K562 (cell line): ENCODE data around the gene GPC2. TPM values are rescaled to one million over a fixed set of nuclear protein-coding genes. Genes with fewer than 3 reads are reported as not detected.

Source experiments
- ARHGAP35 ChIP-seq: fragments of 450-650 bp; IDR thresholded peaks from 2 replicates; pipeline ENCODE4 v1.6.1; 2018; ENCODE audit not compliant: partially characterized antibody
- CGGBP1 ChIP-seq: fragments of 250-450 bp; sonication (Bioruptor Pico); IDR thresholded peaks from 2 replicates; pipeline ENCODE4 v1.9.0; 2021; ENCODE audit warnings: mild to moderate bottlenecking
- FOSL1 ChIP-seq: fragments of 200-800 bp; sonication (Bioruptor generic); conservative IDR thresholded peaks from 2 replicates; pipeline ENCODE4 v1.6.1; 2016; ENCODE audit warnings: missing genetic modification characterization, missing compliant biosample characterization
- KAT7 ChIP-seq: sonication (generic); formaldehyde crosslinking; IDR thresholded peaks from 2 replicates; pipeline ENCODE4 v1.8.0; 2022; ENCODE audit warnings: missing genetic modification reagents, mild to moderate bottlenecking, borderline replicate concordance
- NFIX ChIP-seq: fragments of 250-450 bp; sonication (Bioruptor Pico); IDR thresholded peaks from 2 replicates; pipeline ENCODE4 v1.4.0; 2020; ENCODE audit warnings: low read depth, mild to moderate bottlenecking, moderate library complexity
- POLR2AphosphoS5 ChIP-seq: IDR thresholded peaks from 2 replicates; pipeline ENCODE4 v1.6.1; 2011; ENCODE audit warnings: mild to moderate bottlenecking, low read depth, low read length, moderate library complexity; ENCODE audit not compliant: control insufficient read depth, insufficient read depth
- PRPF4 ChIP-seq: fragments of 200-400 bp; formaldehyde crosslinking; IDR thresholded peaks from one replicate; pipeline ENCODE4 v1.6.1; 2017; ENCODE audit warnings: low read length, low read depth, mild to moderate bottlenecking; ENCODE audit not compliant: insufficient read depth, poor library complexity, severe bottlenecking
- RAD21 ChIP-seq, 2 experiments: fragments of 250-450 bp in 1 of 2; fragments of 450-650 bp in 1 of 2; sonication (Bioruptor Pico) in 1 of 2; formaldehyde crosslinking in 1 of 2; IDR thresholded peaks in 1 of 2; conservative IDR thresholded peaks in 1 of 2; 2 replicates each; pipeline versions ENCODE4 v1.4.0 to v1.8.0; 2020 to 2022; ENCODE audit warnings: mild to moderate bottlenecking in 2 of 2, moderate library complexity in 1 of 2
- SAFB ChIP-seq: fragments of 200-400 bp; formaldehyde crosslinking; IDR thresholded peaks from 2 replicates; pipeline ENCODE4 v1.6.1; 2017; ENCODE audit warnings: low read depth, low read length, borderline replicate concordance
- SNRNP70 ChIP-seq: fragments of 200-400 bp; formaldehyde crosslinking; optimal IDR thresholded peaks from 2 replicates; pipeline ENCODE3; 2017; ENCODE audit warnings: low read depth, low read length
- STAT6 ChIP-seq: sonication (generic); formaldehyde crosslinking; IDR thresholded peaks from 2 replicates; pipeline ENCODE4 v1.8.1; 2023; ENCODE audit warnings: mild to moderate bottlenecking, missing genetic modification reagents
- SUPT5H ChIP-seq: fragments of 450-650 bp; IDR thresholded peaks from 2 replicates; pipeline ENCODE4 v1.6.1; 2016
- TCF7L2 ChIP-seq: fragments of 150-350 bp; IDR thresholded peaks from 2 replicates; pipeline ENCODE4 v1.6.1; 2016; ENCODE audit warnings: low read depth, mild to moderate bottlenecking, low read length, moderate library complexity
- VEZF1 ChIP-seq: fragments of 200-800 bp; sonication (Bioruptor generic); IDR thresholded peaks from 2 replicates; pipeline ENCODE4 v1.6.1; 2017; ENCODE audit warnings: missing genetic modification characterization, missing compliant biosample characterization
- ZKSCAN8 ChIP-seq: fragments of 200-800 bp; sonication (Bioruptor generic); IDR thresholded peaks from 2 replicates; pipeline ENCODE4 v1.6.1; 2016; ENCODE audit warnings: missing genetic modification characterization, missing compliant biosample characterization
- ZNF431 ChIP-seq: sonication (generic); formaldehyde crosslinking; IDR thresholded peaks from 2 replicates; pipeline ENCODE4 v1.8.0; 2022; ENCODE audit warnings: mild to moderate bottlenecking, missing genetic modification reagents
- polyA plus RNA-seq, 8 experiments: library from polyadenylated mRNA; depleted of rRNA in 4 of 8; stranded (reverse) in 5 of 8; unstranded in 3 of 8; fragments of >200 nt; fragmentation: Nextera tagmentation in 2 of 8; fragmentation: Illumina TruSeq in 1 of 8; extraction: Ambion mirVana in 2 of 8; extraction: Trizol in 1 of 8; gene quantifications; 2 replicates each; pipeline versions ENCODE4 v1.2.1 to v1.2.3, GENCODE V29; 2011 to 2014; ENCODE audit warnings: inconsistent platforms in 1 of 8, missing spikeins in 1 of 8
- total RNA-seq, 7 experiments: library from RNA; depleted of rRNA in 6 of 7; stranded (reverse); fragments of >200 nt in 6 of 7; fragmentation: Illumina TruSeq in 2 of 7; extraction: Trizol in 2 of 7; gene quantifications; 2 replicates each; pipeline versions ENCODE4 v1.2.1 to v1.2.3, GENCODE V29; 2011 to 2021; ENCODE audit warnings: low replicate concordance in 1 of 7
- TF ChIP-seq, protein P1 (sequence below): fragments of 250-450 bp; sonication (Bioruptor Pico); IDR thresholded peaks from 2 replicates; pipeline ENCODE4 v1.5.0; 2021; ENCODE audit warnings: mild to moderate bottlenecking, borderline replicate concordance
- TF ChIP-seq, protein P2 (sequence below): fragments of 250-450 bp; sonication (Bioruptor Pico); IDR thresholded peaks from 2 replicates; pipeline ENCODE4 v1.8.0; 2022; ENCODE audit warnings: inconsistent platforms

Gene GPC2
- total and polyA plus RNA-seq, 9 of the 15 experiments (the other 6 are each of a cell fraction or from before 2014, with no cell fraction given) = 0.06 to 7.7 (median 1.4) TPM; not detected in 1

GRCh38 chr7:100126239-100126930 is 50.8 kb downstream of the GPC2 start (continued):
- TF ChIP-seq SNRNP70 (no peak), STAT6 (no peak; the same call in 1 of the 2 replicates), ZNF431 (CRISPR knock-in tag) (no peak), CGGBP1 (CRISPR knock-in tag) (0 out of 2 replicates have a peak, but pooled peaks have one; percentile 46), FOSL1 (0 out of 2 replicates have a peak, but pooled peaks have one; percentile 49), NFIX (CRISPR knock-in tag) (peak; percentile 49; the same call in 1 of the 2 replicates), VEZF1 (CRISPR knock-in tag) (no peak), KAT7 (CRISPR knock-in tag) (no peak), RAD21 (CRISPR knock-in tag; conservative IDR thresholded peaks at IDR 0.05 in 1 of 2, IDR thresholded peaks at IDR 0.05 in 1 of 2) (peak; percentile 7 to 13; a peak in 1 of 4 replicates), ZKSCAN8 (no peak), SAFB (no peak), TCF7L2 (no peak), POLR2AphosphoS5 (no peak), SUPT5H (no peak; the same call in 1 of the 2 replicates), PRPF4 (no peak), ARHGAP35 (no peak)
- TF ChIP-seq, protein P1, sequence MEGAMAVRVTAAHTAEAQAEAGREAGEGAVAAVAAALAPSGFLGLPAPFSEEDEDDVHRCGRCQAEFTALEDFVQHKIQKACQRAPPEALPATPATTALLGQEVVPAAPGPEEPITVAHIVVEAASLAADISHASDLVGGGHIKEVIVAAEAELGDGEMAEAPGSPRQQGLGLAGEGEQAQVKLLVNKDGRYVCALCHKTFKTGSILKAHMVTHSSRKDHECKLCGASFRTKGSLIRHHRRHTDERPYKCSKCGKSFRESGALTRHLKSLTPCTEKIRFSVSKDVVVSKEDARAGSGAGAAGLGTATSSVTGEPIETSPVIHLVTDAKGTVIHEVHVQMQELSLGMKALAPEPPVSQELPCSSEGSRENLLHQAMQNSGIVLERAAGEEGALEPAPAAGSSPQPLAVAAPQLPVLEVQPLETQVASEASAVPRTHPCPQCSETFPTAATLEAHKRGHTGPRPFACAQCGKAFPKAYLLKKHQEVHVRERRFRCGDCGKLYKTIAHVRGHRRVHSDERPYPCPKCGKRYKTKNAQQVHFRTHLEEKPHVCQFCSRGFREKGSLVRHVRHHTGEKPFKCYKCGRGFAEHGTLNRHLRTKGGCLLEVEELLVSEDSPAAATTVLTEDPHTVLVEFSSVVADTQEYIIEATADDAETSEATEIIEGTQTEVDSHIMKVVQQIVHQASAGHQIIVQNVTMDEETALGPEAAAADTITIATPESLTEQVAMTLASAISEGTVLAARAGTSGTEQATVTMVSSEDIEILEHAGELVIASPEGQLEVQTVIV (CRISPR knock-in tag) = no peak
- TF ChIP-seq, protein P2, sequence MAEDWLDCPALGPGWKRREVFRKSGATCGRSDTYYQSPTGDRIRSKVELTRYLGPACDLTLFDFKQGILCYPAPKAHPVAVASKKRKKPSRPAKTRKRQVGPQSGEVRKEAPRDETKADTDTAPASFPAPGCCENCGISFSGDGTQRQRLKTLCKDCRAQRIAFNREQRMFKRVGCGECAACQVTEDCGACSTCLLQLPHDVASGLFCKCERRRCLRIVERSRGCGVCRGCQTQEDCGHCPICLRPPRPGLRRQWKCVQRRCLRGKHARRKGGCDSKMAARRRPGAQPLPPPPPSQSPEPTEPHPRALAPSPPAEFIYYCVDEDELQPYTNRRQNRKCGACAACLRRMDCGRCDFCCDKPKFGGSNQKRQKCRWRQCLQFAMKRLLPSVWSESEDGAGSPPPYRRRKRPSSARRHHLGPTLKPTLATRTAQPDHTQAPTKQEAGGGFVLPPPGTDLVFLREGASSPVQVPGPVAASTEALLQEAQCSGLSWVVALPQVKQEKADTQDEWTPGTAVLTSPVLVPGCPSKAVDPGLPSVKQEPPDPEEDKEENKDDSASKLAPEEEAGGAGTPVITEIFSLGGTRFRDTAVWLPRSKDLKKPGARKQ (CRISPR knock-in tag) = no peak
